Right lobe of liver (tissue), 6 donors: ENCODE results near the gene TAF4B. TPM values are rescaled to one million over a fixed set of nuclear protein-coding genes. Genes with fewer than 3 reads are reported as not detected.

Experiments
- ATAC-seq, 4 donors: fragments of 200-7000 bp; cut with Tn5 transposase; one replicate each; pipeline ENCODE4 v1.9.1; 2020; ENCODE audit warnings: mild to moderate bottlenecking in 4 of 4, moderate library complexity in 4 of 4
- DNase-seq, 3 donors: peaks; one replicate each; pipeline ENCODE4 v3.0.0-alpha.2; 2020
- H3K27ac ChIP-seq, 3 donors: fragments of 200-600 bp; one replicate each; pipeline ENCODE4 v1.8.0; 2022
- H3K27me3 ChIP-seq, 2 donors: fragments of 200-600 bp; one replicate each; pipeline ENCODE4 v1.8.0; 2022
- H3K36me3 ChIP-seq, 4 donors: fragments of 200-600 bp; sonication (generic) in 1 of 4; one replicate each; pipeline versions ENCODE4 v1.5.1 to v1.8.0; 2017 to 2022; ENCODE audit warnings: control low read depth in 1 of 4
- H3K4me1 ChIP-seq, 4 donors: fragments of 200-600 bp; sonication (generic) in 1 of 4; one replicate each; pipeline versions ENCODE4 v1.5.1 to v1.8.0; 2017 to 2022; ENCODE audit warnings: control low read depth in 1 of 4
- H3K4me3 ChIP-seq, 3 donors: fragments of 200-600 bp; one replicate each; pipeline ENCODE4 v1.8.0; 2022
- H3K9me3 ChIP-seq, 4 donors: fragments of 200-600 bp; sonication (generic) in 1 of 4; one replicate each; pipeline versions ENCODE4 v1.5.1 to v1.8.0; 2017 to 2022; ENCODE audit warnings: control low read depth in 1 of 4
- CTCF ChIP-seq, 4 donors: fragments of 200-600 bp in 3 of 4; fragments of 450-650 bp in 1 of 4; IDR thresholded peaks; one replicate each; pipeline versions ENCODE4 v1.5.1 to v1.8.0; 2016 to 2022; ENCODE audit warnings: antibody characterized with exemption in 4 of 4, mild to moderate bottlenecking in 2 of 4
- POLR2A ChIP-seq: fragments of 450-650 bp; IDR thresholded peaks from one replicate; pipeline ENCODE4 v1.6.1; 2017; ENCODE audit warnings: antibody characterized with exemption, mild to moderate bottlenecking
- WGBS: methylation state at CpG from one replicate; pipeline ENCODE4 v1.1.6; 2018; ENCODE audit warnings: low coverage, low lambda C conversion rate; ENCODE audit not compliant: insufficient coverage; ENCODE audit errors: missing lambda C conversion rate; 5-methylcytosine and 5-hydroxymethylcytosine counted together
- intact Hi-C, 2 donors: fragments of 100-400 bp; cut with DNase I; formaldehyde crosslinking; loops; one replicate each; pipeline versions ENCODE4 v1.11.2 to v1.14.1; 2022
- long read RNA-seq: library from polyadenylated mRNA; unstranded; transcript quantifications from one replicate; pipeline ENCODE4 v2.0.0, GENCODE V29; 2019
- total RNA-seq, 6 experiments: library from RNA; depleted of rRNA in 2 of 6; stranded (reverse); fragments of >200 nt in 2 of 6; fragmentation: NEBNext Ultra II Directional in 3 of 6; extraction: Animal tissue kit (Norgen Biotek cat#: 25700) in 3 of 6; gene quantifications; one replicate each; pipeline versions ENCODE4 v1.1.0 to v1.2.4, GENCODE V29; 2016 to 2023
- donor health status: DM: no; HTN: yes; CAD: no.
- donor health status: DM: no; HTN: no; CAD: no.
- donor health status: DM: no; HTN: no; CAD: no.
- donor health status: DM: no; HTN: yes; CAD: no.
- donor health status: DM: no; HTN: yes; CAD: no.

TAF4B gene
- under 1 TPM; 0.09 to 0.44 (median 0.31) TPM for total RNA-seq
- long read RNA-seq: 0 reads

- peaks cover 0 to 8% (median 0%) of the 10 kb centered on the region in 4 donors for H3K4me1 ChIP-seq
- H3K36me3 ChIP-seq: no peaks in the 10 kb centered on the region
- intact Hi-C loops: no loop called here
- peak; percentile 79 to 88 (median 85) for DNase-seq
- peak; percentile 91 to 98 (median 95) for ATAC-seq
- peak within 1 kb of the TSS in 2 of 3 donors; percentile 33 to 44 for H3K27ac ChIP-seq
- H3K4me3 ChIP-seq: peak within 1 kb of the TSS; percentile 52 to 71 (median 66)
- H3K9me3 ChIP-seq: no peaks in the 10 kb centered on the region
- 3% methylated on average over 7 of the region's 101 CpGs for WGBS
- no peaks in the 10 kb centered on the region for H3K27me3 ChIP-seq
- no peak for TF ChIP-seq CTCF (IDR thresholded peaks at IDR 0.05)
- TF ChIP-seq POLR2A: no peak
Measured at GRCh38 chr18:26226229-26227050, at the start of gene TAF4B. TSS of gene TAF4B (plus strand) at chr18:26226445. CDS start at chr18:26226934, 489 bp downstream.

- intact Hi-C loops: no loop called here
Measured at GRCh38 chr18:26181343-26181826, 44.9 kb upstream of the TAF4B start.

GRCh38 chr18:26183395-26184112, 42.7 kb upstream of the TAF4B start:
- no peak for TF ChIP-seq CTCF (IDR thresholded peaks at IDR 0.05)
- TF ChIP-seq POLR2A: no peak
- Histone ChIP-seq H3K9me3 (no peaks in the 10 kb centered on the region), H3K4me1 (no peaks in the 10 kb centered on the region), H3K4me3 (no peak overlapping the region), H3K27me3 (no peaks in the 10 kb centered on the region), H3K36me3 (no peaks in the 10 kb centered on the region), H3K27ac (no peak overlapping the region)
- no peak for ATAC-seq
- intact Hi-C loops: no loop called here
- DNase-seq: no peak

More at GRCh38 chr18:26181343-26181826, 44.9 kb upstream of the TAF4B start:
- WGBS: 67% methylated on average over 7 of the region's 7 CpGs
- no peak overlapping the region for H3K4me3 ChIP-seq
- no peaks in the 10 kb centered on the region for H3K36me3 ChIP-seq
- DNase-seq (no peak), ATAC-seq (no peak)
- no peaks in the 10 kb centered on the region for H3K27me3 ChIP-seq
- H3K27ac ChIP-seq: no peak overlapping the region
- no peak for TF ChIP-seq POLR2A
- TF ChIP-seq CTCF (IDR thresholded peaks at IDR 0.05): no peak
- H3K4me1 ChIP-seq: no peaks in the 10 kb centered on the region
- H3K9me3 ChIP-seq: no peaks in the 10 kb centered on the region

- intact Hi-C loops: no loop called here
- TF ChIP-seq CTCF (IDR thresholded peaks at IDR 0.05): peak in 1 of 4 donors; percentile 4
- no peak for TF ChIP-seq POLR2A
- H3K4me1 ChIP-seq: no peaks in the 10 kb centered on the region
- H3K9me3 ChIP-seq: no peaks in the 10 kb centered on the region
- ATAC-seq (no peak), DNase-seq (no peak)
- H3K27me3 ChIP-seq: no peaks in the 10 kb centered on the region
- 49% methylated on average over 2 of the region's 2 CpGs for WGBS
- no peak overlapping the region for H3K4me3 ChIP-seq
- no peak overlapping the region for H3K27ac ChIP-seq
- no peaks in the 10 kb centered on the region for H3K36me3 ChIP-seq
Measured at GRCh38 chr18:26185267-26185666, 41.0 kb upstream of the TAF4B start.
